Measurements from ENCODE around the gene KCTD16.

The KCTD16 gene

GRCh38 chr5:144414202-144415029 lies 243.7 kb downstream of the KCTD16 start:
- DNase-seq = no peak

DNA sequence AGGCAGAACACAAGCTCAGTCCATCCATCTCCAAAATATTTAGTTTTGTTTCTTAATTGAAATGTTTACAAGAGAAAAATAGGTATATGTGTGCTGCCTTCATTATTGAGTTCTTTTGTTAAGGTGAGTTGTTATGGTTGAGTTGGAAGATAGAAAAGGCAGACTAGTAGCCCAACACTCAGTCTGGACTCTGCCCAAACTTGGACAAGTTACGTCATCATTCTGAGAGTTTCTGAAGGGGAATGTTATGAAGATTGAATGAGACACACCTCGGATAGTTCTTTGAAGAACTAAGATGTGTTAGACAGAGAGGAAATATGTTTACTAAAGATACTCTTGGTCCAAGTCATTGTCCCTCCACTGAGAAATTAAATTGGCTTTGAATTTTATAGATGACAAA lies 245.5 kb downstream of the KCTD16 start:
- DNase-seq = no peak

GRCh38 chr5:144418719-144419118 lies 248.0 kb downstream of the KCTD16 start:
- DNase-seq = no peak

GRCh38 chr5:144421411-144421810 lies 250.7 kb downstream of the KCTD16 start:
- no peak for DNase-seq

DNA sequence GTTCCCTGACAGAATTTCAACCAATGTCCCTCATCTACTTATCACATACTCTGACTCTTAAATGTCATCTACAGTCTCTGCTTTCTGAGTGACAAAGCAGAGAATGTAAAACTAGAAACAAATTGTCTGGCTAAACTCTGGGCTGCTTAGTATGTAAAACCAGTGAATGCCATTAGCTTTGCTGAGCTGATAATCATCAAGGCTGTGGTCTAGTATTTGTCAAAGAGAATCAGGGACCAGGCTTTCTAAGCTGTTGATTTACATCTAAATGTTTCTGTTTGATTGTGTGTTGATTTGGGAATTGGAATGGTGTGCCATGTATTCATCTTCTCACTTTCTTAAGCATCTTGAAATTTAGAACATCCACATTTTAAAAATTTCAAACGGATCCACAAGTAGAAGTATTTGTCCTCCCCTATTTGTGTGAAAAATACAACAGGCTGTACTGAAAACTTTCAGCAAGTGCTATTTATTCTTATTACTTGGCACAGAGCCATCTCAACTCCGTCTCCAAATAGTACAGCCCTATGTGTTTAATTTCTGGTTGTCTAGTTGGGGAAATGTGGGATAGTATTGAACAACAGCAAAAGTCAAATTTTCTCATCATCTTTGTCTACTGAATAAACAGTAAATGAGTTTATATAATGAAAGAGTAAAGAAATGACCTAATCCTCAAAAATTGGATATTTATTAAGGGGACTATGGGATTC lies 251.5 kb downstream of the KCTD16 start:
- no peak for DNase-seq

DNA sequence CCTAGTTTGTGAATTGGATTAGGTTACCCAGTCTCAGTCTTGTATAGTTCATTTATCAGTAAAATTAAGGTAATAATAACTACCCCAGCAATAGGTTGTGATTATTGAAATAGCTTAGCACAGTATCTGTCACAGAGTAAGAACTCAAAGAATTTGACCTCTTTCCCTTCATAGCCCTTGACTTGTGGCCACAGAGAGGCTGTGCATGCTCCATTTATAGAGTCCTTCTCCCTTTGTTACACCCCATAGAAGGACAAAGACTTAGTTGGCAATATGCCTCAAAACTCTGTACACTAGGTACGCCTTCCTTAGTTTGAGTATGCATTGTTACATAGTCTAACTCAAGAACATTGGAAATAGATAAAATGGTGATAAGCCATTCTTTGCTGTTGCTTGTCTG lies 257.2 kb downstream of the KCTD16 start:
- DNase-seq = no peak

GRCh38 chr5:144428326-144428725 lies 257.7 kb downstream of the KCTD16 start:
- DNase-seq = no peak

- DNase-seq = no peak
These were observed 258.7 kb downstream of the KCTD16 start for GRCh38 chr5:144429405-144429804.

- DNase-seq = no peak
These were observed 259.2 kb downstream of the KCTD16 start for GRCh38 chr5:144429905-144430304.

DNA sequence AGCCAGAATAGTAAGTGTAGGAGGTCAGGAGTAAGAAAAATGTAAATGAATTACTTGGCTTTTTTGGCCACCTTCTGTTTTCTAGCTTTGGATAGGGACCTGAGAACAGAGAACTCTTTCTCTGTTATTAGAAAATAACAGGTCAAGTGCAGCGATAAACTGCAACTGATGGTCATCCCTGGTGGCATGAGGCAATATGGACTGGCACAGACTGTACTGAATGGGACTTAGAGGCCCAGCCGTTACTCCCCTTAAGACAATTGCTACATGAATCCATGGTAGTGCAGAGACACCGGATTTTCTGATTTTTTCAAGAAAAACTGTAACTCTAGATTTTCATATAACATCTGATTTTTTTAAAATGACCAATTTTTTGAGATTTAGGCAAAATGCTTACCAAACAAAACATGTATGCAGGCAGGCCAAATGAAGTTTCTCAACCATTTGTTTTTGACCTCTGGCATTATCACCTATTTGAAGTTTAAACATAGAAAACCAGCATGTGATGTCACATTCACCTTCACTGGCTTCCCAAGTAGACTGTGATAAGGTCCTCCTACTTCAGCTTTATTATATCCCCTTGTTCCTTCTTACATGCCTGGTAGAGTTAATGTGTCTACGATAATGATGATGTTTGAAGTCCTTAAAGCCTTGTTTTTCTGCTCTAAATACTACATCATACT lies 262.6 kb downstream of the KCTD16 start:
- no peak for DNase-seq

GRCh38 chr5:144433893-144434292 lies 263.2 kb downstream of the KCTD16 start:
- DNase-seq = no peak

GRCh38 chr5:144436007-144436406 lies 265.3 kb downstream of the KCTD16 start:
- no peak for DNase-seq

DNA sequence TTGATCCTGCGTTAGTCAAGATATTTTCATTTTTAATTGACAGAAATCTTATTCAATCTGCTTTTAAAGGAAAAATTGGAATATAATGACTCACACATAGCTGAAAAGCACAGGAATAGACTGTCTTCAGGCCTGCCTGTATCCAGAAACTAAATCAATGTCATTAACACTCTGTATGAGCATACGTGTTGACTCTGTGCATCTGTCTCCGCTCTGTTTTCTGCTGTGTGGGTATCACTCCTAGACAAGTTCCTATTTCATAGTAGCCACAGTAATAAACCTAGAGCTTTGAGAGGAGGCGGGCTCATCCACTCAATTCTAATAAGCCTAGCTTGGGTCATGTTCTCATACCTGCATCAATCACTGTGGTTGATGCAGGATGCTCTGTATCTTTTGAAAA lies 267.6 kb downstream of the KCTD16 start:
- DNase-seq = no peak

DNA sequence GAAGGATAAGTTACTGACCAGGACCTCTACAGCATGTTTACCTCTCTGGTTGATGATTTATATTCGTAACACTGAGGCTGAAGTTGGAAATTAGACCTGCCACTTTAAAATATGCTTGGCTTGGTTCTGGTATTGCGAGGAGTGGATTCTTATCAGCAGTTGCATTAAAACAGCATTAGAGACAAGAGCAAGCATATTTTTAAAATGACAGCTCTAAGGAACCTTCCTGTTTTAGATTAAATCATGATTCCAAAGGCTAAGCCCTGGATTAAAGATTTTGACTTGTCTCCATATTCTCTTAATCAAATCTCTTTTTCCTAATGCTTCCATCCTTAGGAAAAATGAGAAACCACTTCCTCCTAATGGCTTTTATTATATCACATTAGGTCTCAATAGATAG lies 277.8 kb downstream of the KCTD16 start:
- DNase-seq = no peak

DNA sequence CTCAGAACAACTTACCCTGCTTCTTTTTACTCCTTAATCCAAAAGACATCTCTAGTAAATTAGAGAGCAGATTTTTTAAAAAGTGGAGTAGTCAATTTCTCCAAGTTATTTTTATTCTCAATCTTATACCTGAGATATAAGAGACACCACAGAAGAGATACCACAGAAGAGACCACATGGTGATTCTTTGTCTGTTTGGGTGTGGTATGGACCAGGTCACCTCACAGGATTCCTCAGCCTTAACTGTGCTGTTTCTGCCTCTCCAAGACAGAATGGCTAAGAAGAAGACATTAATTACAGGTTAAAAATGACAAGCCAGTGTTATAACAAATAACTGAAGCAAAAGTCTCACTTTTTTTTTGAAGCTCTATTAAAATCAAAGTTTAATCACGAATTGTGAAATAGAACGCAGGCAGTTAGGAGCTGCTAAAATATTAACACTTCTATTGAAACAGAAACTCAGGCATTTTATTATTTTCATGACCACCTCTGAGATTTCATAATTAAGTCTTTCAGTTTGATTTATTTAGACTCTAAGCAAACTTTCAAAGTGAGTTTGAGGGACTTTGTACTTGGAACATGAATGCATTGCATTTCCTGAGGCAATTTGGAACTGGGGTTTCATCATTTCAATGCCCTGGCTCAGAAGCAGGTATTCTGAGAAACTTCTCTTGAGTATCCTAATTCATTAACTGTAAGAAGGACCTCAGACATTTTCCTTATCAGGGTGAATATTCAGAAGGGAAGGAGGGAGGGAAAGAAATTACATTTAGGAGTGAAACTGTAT lies 280.7 kb downstream of the KCTD16 start:
- DNase-seq = no peak

- no peak for DNase-seq
These were observed 283.1 kb downstream of the KCTD16 start for GRCh38 chr5:144453753-144454152.

DNA sequence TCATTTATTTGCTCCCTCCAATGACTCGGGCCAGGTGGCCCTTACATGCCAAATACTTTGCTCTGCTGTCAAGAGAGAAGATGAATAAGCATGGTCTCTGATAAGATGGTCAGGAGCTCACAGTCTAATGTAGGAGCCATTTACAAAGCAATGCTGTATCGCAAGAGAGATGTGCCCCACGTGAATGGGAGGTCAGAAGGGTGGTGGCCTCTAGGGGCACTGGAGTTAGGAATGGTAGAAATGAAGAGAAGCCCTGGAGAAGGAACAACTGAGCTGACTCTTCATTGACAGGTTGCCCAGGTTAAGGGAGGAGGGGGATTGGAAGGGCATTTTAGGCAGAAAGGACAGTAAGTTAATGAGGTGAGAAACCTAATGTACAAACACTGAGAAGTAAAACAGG lies 286.5 kb downstream of the KCTD16 start:
- no peak for DNase-seq

GRCh38 chr5:144458216-144458615 lies 287.5 kb downstream of the KCTD16 start:
- DNase-seq = no peak

DNA sequence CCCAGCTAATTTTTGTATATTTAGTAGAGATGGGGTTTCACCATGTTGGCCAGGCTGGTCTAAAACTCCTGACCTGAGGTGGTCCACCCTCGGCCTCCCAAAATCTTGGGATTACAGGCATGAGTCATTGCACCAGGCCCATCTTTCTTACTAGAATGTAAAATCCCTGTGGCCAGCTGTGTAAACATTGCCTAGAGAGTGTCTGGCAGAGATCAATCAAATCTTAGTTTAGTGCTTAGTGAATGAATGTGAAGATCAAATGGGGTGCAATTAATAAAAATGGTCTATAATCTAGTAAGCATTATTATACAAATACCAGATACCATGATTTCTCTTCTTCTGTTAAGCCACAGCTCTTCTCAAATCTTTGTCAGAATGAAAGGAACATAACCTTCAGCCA lies 289.9 kb downstream of the KCTD16 start:
- no peak for DNase-seq

DNA sequence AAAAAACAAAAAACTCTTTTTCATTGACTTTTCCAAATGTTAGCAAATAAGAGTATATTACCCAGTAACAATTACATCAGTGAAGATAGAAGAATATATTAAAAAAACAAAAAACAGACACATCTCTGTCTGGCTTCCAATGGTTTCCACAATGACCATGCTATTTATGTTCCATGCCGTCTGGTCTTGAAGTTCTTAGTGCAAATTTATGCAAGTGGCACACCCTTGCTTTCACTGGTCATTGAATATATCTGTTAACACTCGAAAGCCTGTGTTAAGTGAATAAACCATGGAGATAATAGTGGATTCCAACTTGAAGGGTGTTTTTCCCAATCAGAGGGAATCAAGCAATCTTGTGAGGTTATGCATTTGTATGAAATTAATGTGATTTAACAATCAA lies 291.9 kb downstream of the KCTD16 start:
- DNase-seq = no peak

DNA sequence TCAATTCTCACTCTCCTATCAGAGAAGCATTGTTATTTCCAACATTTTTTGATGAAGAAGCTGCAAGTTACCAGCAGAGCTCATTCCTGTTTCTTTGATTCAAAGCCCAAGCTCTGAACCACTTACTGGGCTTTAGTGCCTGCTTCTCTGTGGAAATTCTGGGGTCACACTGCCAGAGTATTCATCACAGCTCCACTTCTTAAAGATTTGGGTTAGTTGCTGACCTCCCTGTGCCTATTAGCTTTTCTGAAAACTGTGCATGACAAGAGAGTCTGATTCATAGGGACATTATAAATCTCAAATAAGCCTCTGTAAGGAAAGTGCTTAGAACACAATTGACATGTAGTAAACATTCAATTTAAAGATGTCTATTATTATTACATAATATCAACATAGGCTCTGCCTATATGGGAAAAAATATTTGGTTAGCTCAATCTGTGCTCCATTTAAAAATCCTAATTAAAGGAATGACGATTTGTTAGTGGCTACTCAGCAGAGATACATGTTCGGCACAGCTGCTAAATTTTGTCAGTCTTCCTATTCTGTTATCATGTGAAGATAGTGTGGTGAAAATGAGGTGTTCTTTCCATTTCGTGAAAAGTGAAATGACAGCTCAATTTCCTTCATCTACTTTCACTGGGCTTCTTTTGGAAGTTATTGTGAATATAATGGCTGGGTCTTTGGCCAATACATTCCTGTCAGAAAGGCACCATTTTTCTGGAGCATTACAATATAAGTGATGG lies 293.0 kb downstream of the KCTD16 start:
- no peak for DNase-seq

GRCh38 chr5:144464306-144464705 lies 293.6 kb downstream of the KCTD16 start:
- no peak for DNase-seq

All from CD4-positive, alpha-beta T cell treated with Interleukin-1 beta for 1 hour (primary cell).